Fibroblast of pulmonary artery (primary cell): ENCODE data around the gene LRMDA.

Experiments
- DNase-seq: peaks from one replicate; pipeline ENCODE4 v3.0.0-alpha.2; 2010; ENCODE audit warnings: low read depth
- H3K4me3 ChIP-seq: replicated peaks from 2 replicates; pipeline ENCODE4 v1.5.1; 2011; ENCODE audit warnings: low read depth, mild to moderate bottlenecking, control low read depth, low read length, moderate library complexity
- CTCF ChIP-seq: IDR thresholded peaks from 2 replicates; pipeline ENCODE4 v1.5.1; 2011; ENCODE audit warnings: mild to moderate bottlenecking, control low read depth, low read length, inconsistent platforms; ENCODE audit errors: missing control alignments

The LRMDA gene

GRCh38 chr10:76492026-76492425 is 1060.6 kb downstream of the LRMDA start:
- no peak overlapping the region for H3K4me3 ChIP-seq
- peak; percentile 93 for DNase-seq
- no peak for TF ChIP-seq CTCF

- TF ChIP-seq CTCF = no peak
- DNase-seq = no peak
- no peak overlapping the region for H3K4me3 ChIP-seq
Observed at GRCh38 chr10:76492678-76493472, 1061.5 kb downstream of the LRMDA start.

GRCh38 chr10:76497666-76498065 is 1066.2 kb downstream of the LRMDA start:
- H3K4me3 ChIP-seq = no peak overlapping the region
- no peak for DNase-seq
- no peak for TF ChIP-seq CTCF

GRCh38 chr10:76504823-76505222 is 1073.4 kb downstream of the LRMDA start:
- no peak overlapping the region for H3K4me3 ChIP-seq
- TF ChIP-seq CTCF = no peak
- no peak for DNase-seq

DNA sequence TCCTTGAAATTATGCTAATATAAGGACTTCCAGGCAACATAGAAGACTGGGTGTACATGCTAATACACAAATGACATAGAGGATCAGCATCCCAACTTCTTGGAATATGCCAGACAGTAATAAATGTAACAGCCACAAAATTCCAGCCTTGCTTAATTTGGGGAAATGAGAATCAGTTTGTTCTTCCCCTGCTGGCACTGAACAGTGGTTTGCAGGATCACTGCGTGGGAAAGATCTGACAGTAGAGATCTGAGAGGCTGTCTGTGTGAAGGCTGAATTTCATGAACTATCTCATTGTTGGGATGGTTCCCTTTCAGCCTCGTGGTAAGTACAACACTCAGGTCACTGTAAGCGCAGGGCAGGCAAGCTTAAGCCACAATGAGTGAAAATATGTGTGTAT is 1078.0 kb downstream of the LRMDA start:
- peak; percentile 30 for DNase-seq
- H3K4me3 ChIP-seq = no peak overlapping the region
- TF ChIP-seq CTCF = no peak

- no peak for TF ChIP-seq CTCF
- DNase-seq = no peak
- no peak overlapping the region for H3K4me3 ChIP-seq
Observed at GRCh38 chr10:76514321-76514720, 1082.9 kb downstream of the LRMDA start.

DNA sequence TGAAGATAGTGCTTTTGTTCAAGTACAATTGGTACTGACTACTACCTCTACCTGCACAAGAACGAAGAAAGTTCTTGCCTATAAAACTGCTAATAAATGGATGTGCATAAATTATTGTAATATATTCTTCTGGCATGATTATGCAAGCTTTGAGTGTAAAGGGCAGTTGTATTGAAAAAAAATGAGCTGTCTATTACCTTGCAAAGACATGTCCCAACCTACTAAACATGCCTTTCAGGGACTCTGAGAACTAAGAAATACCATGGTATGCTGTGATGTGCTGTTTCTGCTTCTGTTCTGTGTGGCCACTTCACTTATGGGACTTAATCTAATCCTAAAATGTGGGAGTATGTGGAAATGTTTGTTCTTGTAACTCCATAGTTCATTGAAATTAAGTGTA is 1083.4 kb downstream of the LRMDA start:
- no peak for DNase-seq
- no peak for TF ChIP-seq CTCF
- no peak overlapping the region for H3K4me3 ChIP-seq
